Measurements from ENCODE around the gene SPTBN4.
"Not testable (repeated sequence)": the region's sequence is repeated elsewhere in the genome, so short reads cannot be mapped to it uniquely, and the experiment has no call there.

SPTBN4 gene

GRCh38 chr19:40494191-40494838 is 27.5 kb downstream of the SPTBN4 start:
- no peak for DNase-seq (ENCODE audit: low spot score)
- Mint-ChIP-seq H3K27me3 (ENCODE audit: low read depth) (peaks cover 3% of the 10 kb centered on the region), H3K36me3 (ENCODE audit: low read depth) (no peaks in the 10 kb centered on the region), H3K9me3 (no peaks in the 10 kb centered on the region), H3K4me3 (no peak overlapping the region), H3K27ac (no peak overlapping the region), H3K4me1 (ENCODE audit: low read depth) (no peaks in the 10 kb centered on the region)

GRCh38 chr19:40497214-40497613 is 30.4 kb downstream of the SPTBN4 start:
- Mint-ChIP-seq H3K4me1 (ENCODE audit: low read depth) (no peaks in the 10 kb centered on the region), H3K27ac (no peak overlapping the region), H3K36me3 (ENCODE audit: low read depth) (no peaks in the 10 kb centered on the region), H3K9me3 (no peaks in the 10 kb centered on the region), H3K4me3 (no peak overlapping the region), H3K27me3 (ENCODE audit: low read depth) (peaks cover 3% of the 10 kb centered on the region)
- DNase-seq (ENCODE audit: low spot score): no peak

- Mint-ChIP-seq H3K27ac (no peak overlapping the region), H3K4me1 (ENCODE audit: low read depth) (peaks cover 3% of the 10 kb centered on the region), H3K9me3 (no peaks in the 10 kb centered on the region), H3K36me3 (ENCODE audit: low read depth) (no peaks in the 10 kb centered on the region), H3K4me3 (no peak overlapping the region), H3K27me3 (ENCODE audit: low read depth) (peaks cover under 1% of the 10 kb centered on the region)
- DNase-seq (ENCODE audit: low spot score): no peak
Observed at GRCh38 chr19:40499320-40499719, 32.5 kb downstream of the SPTBN4 start.

GRCh38 chr19:40500678-40501530 is 34.1 kb downstream of the SPTBN4 start:
- not testable (repeated sequence) for DNase-seq (ENCODE audit: low spot score); H3K27me3 Mint-ChIP-seq (ENCODE audit: low read depth); H3K9me3 Mint-ChIP-seq; H3K27ac Mint-ChIP-seq; H3K36me3 Mint-ChIP-seq (ENCODE audit: low read depth); H3K4me1 Mint-ChIP-seq (ENCODE audit: low read depth); H3K4me3 Mint-ChIP-seq

- DNase-seq (ENCODE audit: low spot score): no peak
- Mint-ChIP-seq H3K9me3 (no peaks in the 10 kb centered on the region), H3K27me3 (ENCODE audit: low read depth) (peaks cover 3% of the 10 kb centered on the region), H3K4me3 (no peak overlapping the region), H3K4me1 (ENCODE audit: low read depth) (peaks cover 3% of the 10 kb centered on the region), H3K36me3 (ENCODE audit: low read depth) (no peaks in the 10 kb centered on the region), H3K27ac (no peak overlapping the region)
Observed at GRCh38 chr19:40501599-40501998, 34.8 kb downstream of the SPTBN4 start.

GRCh38 chr19:40502081-40502480 is 35.3 kb downstream of the SPTBN4 start:
- H3K36me3 Mint-ChIP-seq (ENCODE audit: low read depth): no peaks in the 10 kb centered on the region

GRCh38 chr19:40502647-40503319 is 36.0 kb downstream of the SPTBN4 start:
- no peak for DNase-seq (ENCODE audit: low spot score)
- Mint-ChIP-seq H3K27me3 (ENCODE audit: low read depth) (peaks cover 3% of the 10 kb centered on the region), H3K27ac (no peak overlapping the region), H3K4me1 (ENCODE audit: low read depth) (peaks cover 3% of the 10 kb centered on the region), H3K4me3 (no peak overlapping the region), H3K36me3 (ENCODE audit: low read depth) (no peaks in the 10 kb centered on the region), H3K9me3 (no peaks in the 10 kb centered on the region)

More at GRCh38 chr19:40502081-40502480, 35.3 kb downstream of the SPTBN4 start:
- no peak for DNase-seq (ENCODE audit: low spot score)
- Mint-ChIP-seq H3K9me3 (no peaks in the 10 kb centered on the region), H3K27me3 (ENCODE audit: low read depth) (peaks cover 3% of the 10 kb centered on the region), H3K27ac (no peak overlapping the region), H3K4me3 (no peak overlapping the region), H3K4me1 (ENCODE audit: low read depth) (peaks cover 3% of the 10 kb centered on the region)

GRCh38 chr19:40503320-40503695 is 36.5 kb downstream of the SPTBN4 start:
- H3K4me3 Mint-ChIP-seq: no peak overlapping the region
- no peak overlapping the region for H3K27ac Mint-ChIP-seq
- H3K4me1 Mint-ChIP-seq (ENCODE audit: low read depth): peaks cover 3% of the 10 kb centered on the region
- H3K27me3 Mint-ChIP-seq (ENCODE audit: low read depth): peaks cover 3% of the 10 kb centered on the region
- no peak for DNase-seq (ENCODE audit: low spot score)
- H3K9me3 Mint-ChIP-seq: no peaks in the 10 kb centered on the region
- H3K36me3 Mint-ChIP-seq (ENCODE audit: low read depth): no peaks in the 10 kb centered on the region

- Mint-ChIP-seq H3K27me3 (ENCODE audit: low read depth) (peaks cover 10% of the 10 kb centered on the region), H3K36me3 (ENCODE audit: low read depth) (no peaks in the 10 kb centered on the region), H3K9me3 (no peaks in the 10 kb centered on the region), H3K27ac (no peak overlapping the region), H3K4me3 (no peak overlapping the region), H3K4me1 (ENCODE audit: low read depth) (peaks cover 3% of the 10 kb centered on the region)
- DNase-seq (ENCODE audit: low spot score): no peak
Observed at GRCh38 chr19:40506099-40506498, 39.3 kb downstream of the SPTBN4 start.

- Mint-ChIP-seq H3K4me1 (ENCODE audit: low read depth) (peaks cover 3% of the 10 kb centered on the region), H3K27ac (no peak overlapping the region), H3K27me3 (ENCODE audit: low read depth) (peaks cover 24% of the 10 kb centered on the region), H3K36me3 (ENCODE audit: low read depth) (no peaks in the 10 kb centered on the region), H3K4me3 (no peak overlapping the region), H3K9me3 (no peaks in the 10 kb centered on the region)
- no peak for DNase-seq (ENCODE audit: low spot score)
Observed at GRCh38 chr19:40507892-40508291, 41.1 kb downstream of the SPTBN4 start.

- no peaks in the 10 kb centered on the region for H3K36me3 Mint-ChIP-seq (ENCODE audit: low read depth)
- DNase-seq (ENCODE audit: low spot score): no peak
- H3K27ac Mint-ChIP-seq: no peak overlapping the region
- peaks cover 30% of the 10 kb centered on the region for H3K27me3 Mint-ChIP-seq (ENCODE audit: low read depth)
- no peaks in the 10 kb centered on the region for H3K9me3 Mint-ChIP-seq
- no peak overlapping the region for H3K4me3 Mint-ChIP-seq
- peaks cover 2% of the 10 kb centered on the region for H3K4me1 Mint-ChIP-seq (ENCODE audit: low read depth)
Observed at GRCh38 chr19:40508739-40509260, 42.0 kb downstream of the SPTBN4 start.

- DNase-seq (ENCODE audit: low spot score): no peak
- no peaks in the 10 kb centered on the region for H3K9me3 Mint-ChIP-seq
- H3K4me1 Mint-ChIP-seq (ENCODE audit: low read depth): peaks cover 2% of the 10 kb centered on the region
- H3K27me3 Mint-ChIP-seq (ENCODE audit: low read depth): peaks cover 37% of the 10 kb centered on the region
- no peaks in the 10 kb centered on the region for H3K36me3 Mint-ChIP-seq (ENCODE audit: low read depth)
- no peak overlapping the region for H3K4me3 Mint-ChIP-seq
- H3K27ac Mint-ChIP-seq: no peak overlapping the region
Observed at GRCh38 chr19:40510526-40511115, 43.8 kb downstream of the SPTBN4 start.

GRCh38 chr19:40511487-40511886 is 44.7 kb downstream of the SPTBN4 start:
- H3K36me3 Mint-ChIP-seq (ENCODE audit: low read depth): no peaks in the 10 kb centered on the region
- H3K9me3 Mint-ChIP-seq: no peaks in the 10 kb centered on the region
- no peak for DNase-seq (ENCODE audit: low spot score)
- no peak overlapping the region for H3K4me3 Mint-ChIP-seq
- peaks cover 37% of the 10 kb centered on the region for H3K27me3 Mint-ChIP-seq (ENCODE audit: low read depth)
- H3K4me1 Mint-ChIP-seq (ENCODE audit: low read depth): peaks cover 2% of the 10 kb centered on the region
- H3K27ac Mint-ChIP-seq: no peak overlapping the region

GRCh38 chr19:40512110-40512472 is 45.3 kb downstream of the SPTBN4 start:
- Mint-ChIP-seq H3K27me3 (ENCODE audit: low read depth) (peaks cover 40% of the 10 kb centered on the region), H3K36me3 (ENCODE audit: low read depth) (no peaks in the 10 kb centered on the region), H3K9me3 (no peaks in the 10 kb centered on the region), H3K27ac (no peak overlapping the region), H3K4me3 (no peak overlapping the region), H3K4me1 (ENCODE audit: low read depth) (peaks cover 2% of the 10 kb centered on the region)
- DNase-seq (ENCODE audit: low spot score): no peak
